Vagina (tissue), 2 donors: ENCODE data around the gene ETHE1. TPM values are rescaled to one million over a fixed set of nuclear protein-coding genes. Genes with fewer than 3 reads are reported as not detected.

Source experiments
- DNase-seq, 2 donors: peaks; one replicate each; pipeline ENCODE4 v3.0.0-alpha.2; 2017; ENCODE audit errors: extremely low spot score in 2 of 2
- H3K27ac ChIP-seq: fragments of 200-600 bp; sonication (generic); one replicate; pipeline ENCODE4 v1.5.1; 2019
- H3K27me3 ChIP-seq: fragments of 200-600 bp; sonication (generic); one replicate; pipeline ENCODE4 v1.5.1; 2019
- H3K36me3 ChIP-seq, 2 donors: fragments of 200-600 bp; sonication (generic); one replicate each; pipeline ENCODE4 v1.5.1; 2017 to 2019
- H3K4me1 ChIP-seq: fragments of 200-600 bp; sonication (generic); one replicate; pipeline ENCODE4 v1.5.1; 2019
- H3K4me3 ChIP-seq, 2 donors: fragments of 200-600 bp; sonication (generic); 1 replicate in 1 of 2; 2 replicates in 1 of 2; pipeline ENCODE4 v1.5.1; 2016 to 2019
- H3K9me3 ChIP-seq: fragments of 200-600 bp; sonication (generic); one replicate; pipeline ENCODE4 v1.5.1; 2019
- POLR2A ChIP-seq, 2 donors: fragments of 450-650 bp; IDR thresholded peaks; one replicate each; pipeline ENCODE4 v1.6.1; 2017; ENCODE audit warnings: antibody characterized with exemption in 2 of 2, mild to moderate bottlenecking in 2 of 2, moderate library complexity in 2 of 2
- POLR2AphosphoS5 ChIP-seq, 2 donors: sonication (generic); formaldehyde crosslinking; IDR thresholded peaks; one replicate each; pipeline ENCODE4 v1.9.0; 2017; ENCODE audit warnings: antibody characterized with exemption in 2 of 2, mild to moderate bottlenecking in 2 of 2, low read depth in 1 of 2; ENCODE audit not compliant: insufficient read depth in 1 of 2
- intact Hi-C: fragments of 100-400 bp; cut with DNase I; formaldehyde crosslinking; loops from one replicate; pipeline ENCODE4 v1.15.1; 2023
- total RNA-seq: library from RNA; depleted of rRNA; stranded (reverse); fragments of >200 nt; gene quantifications from one replicate; pipeline ENCODE4 v1.2.3, GENCODE V29; 2016
- TF ChIP-seq, protein P1 (sequence below), 3 experiments: fragments of 450-650 bp in 2 of 3; fragments of 200-600 bp in 1 of 3; sonication (generic) in 1 of 3; IDR thresholded peaks; one replicate each; pipeline ENCODE4 v1.5.1; 2017 to 2019; ENCODE audit warnings: antibody characterized with exemption in 3 of 3, mild to moderate bottlenecking in 2 of 3, moderate library complexity in 2 of 3

The ETHE1 gene
- total RNA-seq, 1 donor from 2014 or later: 74.4 TPM

DNA sequence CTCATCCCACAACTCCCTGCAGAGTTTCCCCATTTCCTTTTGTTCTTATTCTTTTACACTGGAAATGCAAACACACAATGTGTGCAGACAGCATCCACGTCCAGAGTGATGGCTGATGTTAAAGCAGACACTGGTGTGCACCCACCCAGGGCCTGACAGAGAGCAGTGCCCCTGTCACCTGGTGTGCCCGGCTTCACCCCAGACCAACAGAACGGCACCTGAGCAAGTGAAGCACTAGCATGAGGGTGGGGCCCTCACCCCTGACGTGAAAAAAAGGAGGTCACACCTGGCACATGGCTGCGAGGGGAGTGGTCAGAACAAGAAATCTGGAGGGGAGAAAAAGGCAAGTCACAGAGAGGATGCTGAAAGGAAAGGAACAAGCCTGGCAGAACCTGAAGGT, 18.3 kb upstream of the ETHE1 start:
- TF ChIP-seq POLR2A (IDR thresholded peaks at IDR 0.05) (no peak), POLR2AphosphoS5 (IDR thresholded peaks at IDR 0.05; ENCODE audit: insufficient read depth in 1 of 2, low read depth in 1 of 2) (no peak)
- TF ChIP-seq, protein P1, sequence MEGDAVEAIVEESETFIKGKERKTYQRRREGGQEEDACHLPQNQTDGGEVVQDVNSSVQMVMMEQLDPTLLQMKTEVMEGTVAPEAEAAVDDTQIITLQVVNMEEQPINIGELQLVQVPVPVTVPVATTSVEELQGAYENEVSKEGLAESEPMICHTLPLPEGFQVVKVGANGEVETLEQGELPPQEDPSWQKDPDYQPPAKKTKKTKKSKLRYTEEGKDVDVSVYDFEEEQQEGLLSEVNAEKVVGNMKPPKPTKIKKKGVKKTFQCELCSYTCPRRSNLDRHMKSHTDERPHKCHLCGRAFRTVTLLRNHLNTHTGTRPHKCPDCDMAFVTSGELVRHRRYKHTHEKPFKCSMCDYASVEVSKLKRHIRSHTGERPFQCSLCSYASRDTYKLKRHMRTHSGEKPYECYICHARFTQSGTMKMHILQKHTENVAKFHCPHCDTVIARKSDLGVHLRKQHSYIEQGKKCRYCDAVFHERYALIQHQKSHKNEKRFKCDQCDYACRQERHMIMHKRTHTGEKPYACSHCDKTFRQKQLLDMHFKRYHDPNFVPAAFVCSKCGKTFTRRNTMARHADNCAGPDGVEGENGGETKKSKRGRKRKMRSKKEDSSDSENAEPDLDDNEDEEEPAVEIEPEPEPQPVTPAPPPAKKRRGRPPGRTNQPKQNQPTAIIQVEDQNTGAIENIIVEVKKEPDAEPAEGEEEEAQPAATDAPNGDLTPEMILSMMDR (IDR thresholded peaks at IDR 0.05): no peak
- H3K4me1 ChIP-seq: no peaks in the 10 kb centered on the region
- H3K4me3 ChIP-seq: no peak overlapping the region
- intact Hi-C loops: no loop called here
- H3K27ac ChIP-seq: no peak overlapping the region
- no peaks in the 10 kb centered on the region for H3K9me3 ChIP-seq
- no peak for DNase-seq
- no peaks in the 10 kb centered on the region for H3K27me3 ChIP-seq
- H3K36me3 ChIP-seq: peaks cover 0 to 47% of the 10 kb centered on the region in 2 donors

DNA sequence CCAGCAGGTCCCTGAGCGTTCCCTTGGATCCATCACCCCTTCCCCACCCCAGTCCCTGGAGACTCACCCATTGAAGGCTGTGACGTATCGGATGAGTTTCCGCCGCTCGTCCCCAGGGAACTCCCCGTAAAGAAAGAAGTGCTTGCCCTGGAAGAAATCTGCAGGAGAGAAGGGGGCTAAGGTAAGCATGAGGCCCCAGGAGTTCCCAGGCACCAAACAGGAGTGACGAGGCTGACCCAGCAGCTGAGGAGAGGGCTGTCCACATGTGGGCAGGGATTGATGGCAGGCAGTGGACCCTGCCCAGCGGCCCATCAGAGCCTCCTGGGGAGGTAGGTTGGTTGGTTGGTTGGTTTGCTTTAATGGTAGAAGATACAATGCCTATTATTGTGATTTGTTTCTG, 17.1 kb upstream of the ETHE1 start:
- Histone ChIP-seq H3K27ac (no peak overlapping the region), H3K4me1 (no peaks in the 10 kb centered on the region), H3K9me3 (peaks cover 4% of the 10 kb centered on the region), H3K27me3 (no peaks in the 10 kb centered on the region), H3K4me3 (no peak overlapping the region), H3K36me3 (peaks cover 0 to 54% of the 10 kb centered on the region in 2 donors)
- intact Hi-C loops: no loop called here
- TF ChIP-seq POLR2AphosphoS5 (IDR thresholded peaks at IDR 0.05; ENCODE audit: insufficient read depth in 1 of 2, low read depth in 1 of 2) (no peak), POLR2A (IDR thresholded peaks at IDR 0.05) (no peak)
- TF ChIP-seq, protein P1 (IDR thresholded peaks at IDR 0.05): no peak
- DNase-seq: no peak

DNA sequence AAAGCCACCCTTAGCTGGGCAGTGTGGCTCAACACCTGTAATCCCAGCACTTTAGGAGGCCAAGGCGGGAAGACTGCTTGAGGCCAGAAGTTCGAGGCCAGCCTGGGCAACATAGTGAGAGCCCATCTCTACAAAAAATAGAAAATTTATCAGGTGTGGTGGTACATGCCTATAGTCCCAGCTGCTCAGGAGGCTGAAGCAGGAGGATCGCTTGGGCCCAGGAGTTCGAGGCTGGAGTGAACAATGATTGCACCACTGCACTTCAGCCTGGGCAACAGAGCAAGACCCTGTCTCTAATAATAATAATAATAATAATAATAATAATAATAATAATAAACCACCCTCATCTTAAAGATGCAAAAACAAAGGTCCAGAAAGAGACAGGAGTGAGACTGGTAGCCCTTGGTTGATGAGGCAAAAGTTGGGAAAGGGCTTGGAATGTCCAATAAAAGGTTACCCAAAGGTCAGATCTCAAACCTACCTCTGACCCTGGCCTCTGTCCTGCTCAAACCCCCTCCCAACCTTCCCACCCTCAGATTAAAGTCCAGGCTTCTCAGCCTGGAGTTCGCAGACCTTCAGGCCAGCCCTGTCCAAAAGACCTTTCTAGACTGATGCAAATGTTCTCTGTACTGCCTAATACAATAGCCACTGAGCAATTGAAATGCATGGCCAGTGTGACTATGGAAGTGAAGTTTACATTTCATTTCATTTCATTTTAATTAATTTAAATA, 15.1 kb upstream of the ETHE1 start:
- TF ChIP-seq, protein P1 (IDR thresholded peaks at IDR 0.05): no peak
- no peak for TF ChIP-seq POLR2A (IDR thresholded peaks at IDR 0.05)
- no peak for TF ChIP-seq POLR2AphosphoS5 (IDR thresholded peaks at IDR 0.05; ENCODE audit: insufficient read depth in 1 of 2, low read depth in 1 of 2)
- Histone ChIP-seq H3K27ac (no peak overlapping the region), H3K9me3 (peaks cover 7% of the 10 kb centered on the region), H3K4me3 (no peak overlapping the region), H3K36me3 (peaks cover 0 to 62% of the 10 kb centered on the region in 2 donors), H3K4me1 (no peaks in the 10 kb centered on the region), H3K27me3 (no peaks in the 10 kb centered on the region)
- intact Hi-C loops: no loop called here
- no peak for DNase-seq

DNA sequence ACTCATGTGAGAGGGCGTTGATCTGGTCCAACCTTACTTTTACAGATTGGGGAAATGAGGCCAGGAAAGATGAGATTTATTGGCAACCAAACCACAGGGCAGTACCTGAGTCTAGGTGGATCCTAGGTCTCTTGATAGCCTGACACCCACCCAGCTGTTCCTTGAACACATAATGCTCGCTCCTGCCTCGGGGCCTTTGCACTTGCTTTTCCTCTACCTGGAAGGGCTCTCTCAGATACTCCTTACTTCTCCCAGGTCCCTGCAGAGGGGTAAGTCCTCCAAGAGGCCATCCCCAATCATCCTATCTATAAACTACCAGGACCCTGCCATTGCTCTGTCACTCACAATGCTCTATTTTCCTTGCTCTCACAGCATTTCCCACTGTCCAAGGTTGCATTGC, 13.4 kb upstream of the ETHE1 start:
- H3K27ac ChIP-seq: no peak overlapping the region
- DNase-seq: no peak
- H3K9me3 ChIP-seq: peaks cover 7% of the 10 kb centered on the region
- intact Hi-C loops: no loop called here
- peaks cover 0 to 58% of the 10 kb centered on the region in 2 donors for H3K36me3 ChIP-seq
- peaks cover 6% of the 10 kb centered on the region for H3K4me1 ChIP-seq
- no peak overlapping the region for H3K4me3 ChIP-seq
- TF ChIP-seq POLR2A (IDR thresholded peaks at IDR 0.05) (no peak), POLR2AphosphoS5 (IDR thresholded peaks at IDR 0.05; ENCODE audit: insufficient read depth in 1 of 2, low read depth in 1 of 2) (no peak)
- TF ChIP-seq, protein P1 (IDR thresholded peaks at IDR 0.05): no peak
- H3K27me3 ChIP-seq: no peaks in the 10 kb centered on the region

DNA sequence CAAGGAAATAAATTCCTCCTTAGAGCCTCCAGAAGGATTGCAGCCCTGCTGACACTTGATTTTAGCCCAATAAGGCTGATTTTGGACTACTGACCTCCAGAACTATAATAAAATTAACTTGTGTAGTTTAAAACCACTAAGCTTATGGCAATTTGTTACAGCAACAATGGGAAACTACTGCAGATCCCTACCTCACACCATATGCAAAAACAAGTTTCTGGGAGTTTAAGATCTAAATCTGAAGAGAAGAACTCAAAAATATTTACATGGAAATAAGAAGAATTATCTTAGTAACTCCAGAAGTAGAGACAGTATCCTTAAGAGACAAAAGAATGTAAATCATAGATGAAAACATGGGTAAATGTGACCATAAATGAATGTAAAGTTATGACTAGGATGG, 11.9 kb upstream of the ETHE1 start:
- no peak for DNase-seq
- intact Hi-C loops: loop anchor here (5.0 kb wide), 1 partner anchor 38 kb away; the partner anchor contains the start of genes PINLYP and XRCC1
- Histone ChIP-seq H3K9me3 (peaks cover 7% of the 10 kb centered on the region), H3K4me3 (no peak overlapping the region), H3K36me3 (peaks cover 0 to 48% of the 10 kb centered on the region in 2 donors), H3K4me1 (peaks cover 17% of the 10 kb centered on the region), H3K27me3 (no peaks in the 10 kb centered on the region), H3K27ac (no peak overlapping the region)
- no peak for TF ChIP-seq POLR2AphosphoS5 (IDR thresholded peaks at IDR 0.05; ENCODE audit: insufficient read depth in 1 of 2, low read depth in 1 of 2)
- TF ChIP-seq, protein P1 (IDR thresholded peaks at IDR 0.05): no peak
- no peak for TF ChIP-seq POLR2A (IDR thresholded peaks at IDR 0.05)
